ENCODE data around the gene USP9Y. TPM values are rescaled to one million over a fixed set of nuclear protein-coding genes. Genes with fewer than 3 reads are reported as not detected.

USP9Y gene, protein sequence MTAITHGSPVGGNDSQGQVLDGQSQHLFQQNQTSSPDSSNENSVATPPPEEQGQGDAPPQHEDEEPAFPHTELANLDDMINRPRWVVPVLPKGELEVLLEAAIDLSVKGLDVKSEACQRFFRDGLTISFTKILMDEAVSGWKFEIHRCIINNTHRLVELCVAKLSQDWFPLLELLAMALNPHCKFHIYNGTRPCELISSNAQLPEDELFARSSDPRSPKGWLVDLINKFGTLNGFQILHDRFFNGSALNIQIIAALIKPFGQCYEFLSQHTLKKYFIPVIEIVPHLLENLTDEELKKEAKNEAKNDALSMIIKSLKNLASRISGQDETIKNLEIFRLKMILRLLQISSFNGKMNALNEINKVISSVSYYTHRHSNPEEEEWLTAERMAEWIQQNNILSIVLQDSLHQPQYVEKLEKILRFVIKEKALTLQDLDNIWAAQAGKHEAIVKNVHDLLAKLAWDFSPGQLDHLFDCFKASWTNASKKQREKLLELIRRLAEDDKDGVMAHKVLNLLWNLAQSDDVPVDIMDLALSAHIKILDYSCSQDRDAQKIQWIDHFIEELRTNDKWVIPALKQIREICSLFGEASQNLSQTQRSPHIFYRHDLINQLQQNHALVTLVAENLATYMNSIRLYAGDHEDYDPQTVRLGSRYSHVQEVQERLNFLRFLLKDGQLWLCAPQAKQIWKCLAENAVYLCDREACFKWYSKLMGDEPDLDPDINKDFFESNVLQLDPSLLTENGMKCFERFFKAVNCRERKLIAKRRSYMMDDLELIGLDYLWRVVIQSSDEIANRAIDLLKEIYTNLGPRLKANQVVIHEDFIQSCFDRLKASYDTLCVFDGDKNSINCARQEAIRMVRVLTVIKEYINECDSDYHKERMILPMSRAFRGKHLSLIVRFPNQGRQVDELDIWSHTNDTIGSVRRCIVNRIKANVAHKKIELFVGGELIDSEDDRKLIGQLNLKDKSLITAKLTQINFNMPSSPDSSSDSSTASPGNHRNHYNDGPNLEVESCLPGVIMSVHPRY (N-terminal part only)
- 14.6 TPM for polyA plus RNA-seq (2013, experiment 1 of 2)
- 15.7 TPM for polyA plus RNA-seq (2013, experiment 2 of 2)

DNA sequence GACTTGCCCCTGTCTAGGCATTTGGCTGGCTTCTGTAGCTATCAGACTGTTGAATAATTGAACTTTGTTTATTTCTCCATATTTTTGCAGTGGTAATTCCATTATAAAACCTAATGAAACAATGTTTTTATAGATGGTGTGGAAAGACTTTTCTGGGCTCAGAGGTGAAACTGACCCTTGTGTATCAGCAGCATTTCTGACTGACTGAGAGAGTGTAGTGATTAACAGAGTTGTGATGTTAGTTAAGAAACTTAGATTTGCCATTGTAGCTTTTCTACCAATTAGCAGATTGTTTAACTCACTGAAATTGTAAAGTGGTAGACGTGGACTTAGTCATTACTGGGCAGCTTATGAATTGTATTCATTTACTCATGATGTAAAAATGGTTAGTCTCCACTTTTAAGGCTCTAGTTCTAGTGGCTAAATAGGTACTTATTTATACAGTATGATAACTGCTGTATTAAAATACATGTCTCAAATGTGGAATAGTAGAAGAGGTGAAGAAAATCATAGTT, at the start of gene USP9Y:
Gene USP9Y, plus strand, starts transcription at position 51 of the 515 bp plus-strand sequence. CDS start 8,217 bp downstream, outside the sequence.
- Histone ChIP-seq H2BK5ac (ENCODE audit: low read length) (no peak within 1 kb of the TSS), H3K4ac (ENCODE audit: low read length) (no peak within 1 kb of the TSS), H2BK15ac (ENCODE audit: low read length) (no peak within 1 kb of the TSS), H3K14ac (ENCODE audit: low read length) (no peak within 1 kb of the TSS), H3K18ac (ENCODE audit: low read length) (no peak within 1 kb of the TSS), H2AK5ac (ENCODE audit: low read depth, low read length) (no peak within 1 kb of the TSS), H4K8ac (ENCODE audit: low read depth, low read length) (no peak within 1 kb of the TSS), H3K4me2 (ENCODE audit: insufficient read depth, low read length, poor library complexity, severe bottlenecking) (no peak within 1 kb of the TSS), H3K36me3 (replicated peaks in 1 of 2; ENCODE audit: control insufficient read depth in 2 of 2, insufficient read depth in 2 of 2, low read length in 2 of 2) (peaks cover 0 to 1% of the 10 kb centered on the region in 2 donors), H3K79me1 (ENCODE audit: low read depth, low read length) (no peaks in the 10 kb centered on the region), H2AFZ (ENCODE audit: low read length) (no peak within 1 kb of the TSS), H3K9ac (ENCODE audit: low read depth, low read length, poor library complexity) (no peak within 1 kb of the TSS), H3K4me1 (ENCODE audit: control insufficient read depth in 2 of 2, insufficient read depth in 1 of 2, low read depth in 1 of 2, low read length in 2 of 2) (no peaks in the 10 kb centered on the region), H3K23ac (ENCODE audit: low read depth, low read length, poor library complexity) (no peak within 1 kb of the TSS), H3K27ac (replicated peaks; ENCODE audit: low read length) (no peak within 1 kb of the TSS), H4K91ac (ENCODE audit: low read depth, low read length, poor library complexity) (no peak within 1 kb of the TSS), H3K4me3 (ENCODE audit: low read length in 2 of 2) (no peak within 1 kb of the TSS), H2BK12ac (ENCODE audit: low read length) (no peak within 1 kb of the TSS), H2BK120ac (ENCODE audit: low read depth, low read length) (no peak within 1 kb of the TSS), H3K27me3 (ENCODE audit: control insufficient read depth in 3 of 3, insufficient read depth in 3 of 3, low read depth in 1 of 3, low read length in 3 of 3) (no peaks in the 10 kb centered on the region), H3K9me3 (replicated peaks in 1 of 2; ENCODE audit: control insufficient read depth in 2 of 2, insufficient read depth in 1 of 2, low read depth in 1 of 2, low read length in 2 of 2) (peaks cover 0 to 5% of the 10 kb centered on the region in 2 donors)
- DNase-seq (ENCODE audit: low spot score) = no peak
- WGBS, 2 donors (ENCODE audit: extremely low coverage in 2 of 2, insufficient read length in 2 of 2, insufficient replicate concordance in 1 of 2) = no CpG with 5 or more reads among the region's 1 CpG

GRCh38 chrY:12651621-12652036, 49.4 kb upstream of the USP9Y start:
- no CpG with 5 or more reads among the region's 4 CpGs for WGBS, 2 donors (ENCODE audit: extremely low coverage in 2 of 2, insufficient read length in 2 of 2, insufficient replicate concordance in 1 of 2)

GRCh38 chrY:12661745-12662681, 39.0 kb upstream of the USP9Y start:
- H2BK12ac ChIP-seq (ENCODE audit: low read length) = no peak overlapping the region
- no peak overlapping the region for H3K23ac ChIP-seq (ENCODE audit: low read depth, low read length, poor library complexity)
- peak overlapping the region in 1 of 2 donors; percentile 98 for H3K4me3 ChIP-seq (ENCODE audit: low read length in 2 of 2)
- peak; percentile 36 for DNase-seq (ENCODE audit: low spot score)
- no peak overlapping the region for H2BK120ac ChIP-seq (ENCODE audit: low read depth, low read length)
- no peaks in the 10 kb centered on the region for H3K27me3 ChIP-seq (ENCODE audit: control insufficient read depth in 3 of 3, insufficient read depth in 3 of 3, low read depth in 1 of 3, low read length in 3 of 3)
- no peak overlapping the region for H2BK15ac ChIP-seq (ENCODE audit: low read length)
- no peak overlapping the region for H3K18ac ChIP-seq (ENCODE audit: low read length)
- no peak overlapping the region for H2AK5ac ChIP-seq (ENCODE audit: low read depth, low read length)
- peaks cover 2% of the 10 kb centered on the region for H3K79me1 ChIP-seq (ENCODE audit: low read depth, low read length)
- peak overlapping the region; percentile 63 for H3K9ac ChIP-seq (ENCODE audit: low read depth, low read length, poor library complexity)
- H3K14ac ChIP-seq (ENCODE audit: low read length) = no peak overlapping the region
- peak overlapping the region; percentile 66 for H3K27ac ChIP-seq (replicated peaks; ENCODE audit: low read length)
- H3K9me3 ChIP-seq (replicated peaks in 1 of 2; ENCODE audit: control insufficient read depth in 2 of 2, insufficient read depth in 1 of 2, low read depth in 1 of 2, low read length in 2 of 2) = no peaks in the 10 kb centered on the region
- H4K8ac ChIP-seq (ENCODE audit: low read depth, low read length) = no peak overlapping the region
- H3K4me2 ChIP-seq (ENCODE audit: insufficient read depth, low read length, poor library complexity, severe bottlenecking) = peak overlapping the region; percentile 45
- no peak overlapping the region for H2BK5ac ChIP-seq (ENCODE audit: low read length)
- no peak overlapping the region for H3K4ac ChIP-seq (ENCODE audit: low read length)
- no peaks in the 10 kb centered on the region for H3K36me3 ChIP-seq (replicated peaks in 1 of 2; ENCODE audit: control insufficient read depth in 2 of 2, insufficient read depth in 2 of 2, low read length in 2 of 2)
- no CpG with 5 or more reads among the region's 41 CpGs for WGBS, 2 donors (ENCODE audit: extremely low coverage in 2 of 2, insufficient read length in 2 of 2, insufficient replicate concordance in 1 of 2)
- H2AFZ ChIP-seq (ENCODE audit: low read length) = no peak overlapping the region
- H3K4me1 ChIP-seq (ENCODE audit: control insufficient read depth in 2 of 2, insufficient read depth in 1 of 2, low read depth in 1 of 2, low read length in 2 of 2) = no peaks in the 10 kb centered on the region
- H4K91ac ChIP-seq (ENCODE audit: low read depth, low read length, poor library complexity) = no peak overlapping the region

More at GRCh38 chrY:12651621-12652036, 49.4 kb upstream of the USP9Y start:
- H3K4me3 ChIP-seq (ENCODE audit: low read length in 2 of 2) = no peak overlapping the region
- no peak for DNase-seq (ENCODE audit: low spot score)
- no peak overlapping the region for H3K9ac ChIP-seq (ENCODE audit: low read depth, low read length, poor library complexity)
- no peaks in the 10 kb centered on the region for H3K79me1 ChIP-seq (ENCODE audit: low read depth, low read length)
- H3K4ac ChIP-seq (ENCODE audit: low read length) = no peak overlapping the region
- no peak overlapping the region for H4K8ac ChIP-seq (ENCODE audit: low read depth, low read length)
- no peak overlapping the region for H2AK5ac ChIP-seq (ENCODE audit: low read depth, low read length)
- H3K9me3 ChIP-seq (replicated peaks in 1 of 2; ENCODE audit: control insufficient read depth in 2 of 2, insufficient read depth in 1 of 2, low read depth in 1 of 2, low read length in 2 of 2) = no peaks in the 10 kb centered on the region
- no peak overlapping the region for H2BK5ac ChIP-seq (ENCODE audit: low read length)
- H3K23ac ChIP-seq (ENCODE audit: low read depth, low read length, poor library complexity) = no peak overlapping the region
- no peaks in the 10 kb centered on the region for H3K36me3 ChIP-seq (replicated peaks in 1 of 2; ENCODE audit: control insufficient read depth in 2 of 2, insufficient read depth in 2 of 2, low read length in 2 of 2)
- H2BK15ac ChIP-seq (ENCODE audit: low read length) = no peak overlapping the region
- no peaks in the 10 kb centered on the region for H3K4me1 ChIP-seq (ENCODE audit: control insufficient read depth in 2 of 2, insufficient read depth in 1 of 2, low read depth in 1 of 2, low read length in 2 of 2)
- no peak overlapping the region for H4K91ac ChIP-seq (ENCODE audit: low read depth, low read length, poor library complexity)
- H3K4me2 ChIP-seq (ENCODE audit: insufficient read depth, low read length, poor library complexity, severe bottlenecking) = no peak overlapping the region
- H2AFZ ChIP-seq (ENCODE audit: low read length) = no peak overlapping the region
- H3K18ac ChIP-seq (ENCODE audit: low read length) = no peak overlapping the region
- H3K27ac ChIP-seq (replicated peaks; ENCODE audit: low read length) = no peak overlapping the region
- H2BK120ac ChIP-seq (ENCODE audit: low read depth, low read length) = no peak overlapping the region
- no peaks in the 10 kb centered on the region for H3K27me3 ChIP-seq (ENCODE audit: control insufficient read depth in 3 of 3, insufficient read depth in 3 of 3, low read depth in 1 of 3, low read length in 3 of 3)
- H2BK12ac ChIP-seq (ENCODE audit: low read length) = no peak overlapping the region
- no peak overlapping the region for H3K14ac ChIP-seq (ENCODE audit: low read length)

Measured in neuronal stem cell (in vitro differentiated cells).